NT2/D1 (cell line): Measurements from ENCODE around the gene SNTA1.
"Not testable (repeated sequence)": the region's sequence is repeated elsewhere in the genome, so short reads cannot be mapped to it uniquely, and the experiment has no call there.

Source experiments
- SUZ12 ChIP-seq: IDR thresholded peaks from 2 replicates; pipeline ENCODE4 v1.6.1; 2011; ENCODE audit not compliant: insufficient read length, insufficient read depth; ENCODE audit errors: extremely low read depth
- YY1 ChIP-seq: IDR thresholded peaks from 2 replicates; pipeline ENCODE4 v1.6.1; 2011; ENCODE audit not compliant: insufficient read length, insufficient read depth
- ZNF274 ChIP-seq: IDR thresholded peaks from 2 replicates; pipeline ENCODE4 v1.6.1; 2011; ENCODE audit warnings: mild to moderate bottlenecking, low read depth, low read length

DNA sequence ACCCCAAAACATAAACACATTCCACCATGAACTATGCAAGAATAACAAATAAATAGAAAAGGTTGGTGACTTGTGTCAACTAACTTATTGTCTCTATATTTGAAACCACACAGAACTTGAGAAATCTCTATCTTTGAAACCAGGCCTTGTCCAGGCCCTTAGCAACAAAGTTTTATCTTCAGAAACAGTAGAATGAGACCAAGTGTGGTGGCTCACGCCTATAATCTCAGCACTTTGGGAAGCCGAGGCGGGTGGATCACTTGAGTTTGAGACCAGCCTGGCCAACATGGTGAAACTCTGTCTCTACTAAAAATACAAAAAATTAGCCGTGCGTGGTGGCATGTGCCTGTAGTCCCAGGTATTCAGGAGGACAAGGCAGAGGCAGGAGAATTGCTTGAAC lies 39.6 kb upstream of the SNTA1 start:
- TF ChIP-seq YY1, ZNF274, SUZ12: not testable (repeated sequence)
